HEK293T (cell line): ENCODE data around the gene FGF7.

Experiments
- ARNT ChIP-seq: fragments of 450-650 bp; IDR thresholded peaks from 2 replicates; pipeline ENCODE4 v1.6.1; 2017; ENCODE audit warnings: mild to moderate bottlenecking
- FOXK2 ChIP-seq: fragments of 450-650 bp; IDR thresholded peaks from 2 replicates; pipeline ENCODE4 v1.6.1; 2016; ENCODE audit warnings: mild to moderate bottlenecking
- SP1 ChIP-seq: fragments of 450-650 bp; IDR thresholded peaks from 2 replicates; pipeline ENCODE4 v1.6.1; 2017
- SUZ12 ChIP-seq: fragments of 450-650 bp; IDR thresholded peaks from 2 replicates; pipeline ENCODE4 v1.6.1; 2016; ENCODE audit warnings: mild to moderate bottlenecking
- ZNF384 ChIP-seq: fragments of 450-650 bp; IDR thresholded peaks from 2 replicates; pipeline ENCODE4 v1.6.1; 2016
- TF ChIP-seq, protein P1 (sequence below): fragments of 450-650 bp; IDR thresholded peaks from 2 replicates; pipeline ENCODE4 v1.6.1; 2016

DNA sequence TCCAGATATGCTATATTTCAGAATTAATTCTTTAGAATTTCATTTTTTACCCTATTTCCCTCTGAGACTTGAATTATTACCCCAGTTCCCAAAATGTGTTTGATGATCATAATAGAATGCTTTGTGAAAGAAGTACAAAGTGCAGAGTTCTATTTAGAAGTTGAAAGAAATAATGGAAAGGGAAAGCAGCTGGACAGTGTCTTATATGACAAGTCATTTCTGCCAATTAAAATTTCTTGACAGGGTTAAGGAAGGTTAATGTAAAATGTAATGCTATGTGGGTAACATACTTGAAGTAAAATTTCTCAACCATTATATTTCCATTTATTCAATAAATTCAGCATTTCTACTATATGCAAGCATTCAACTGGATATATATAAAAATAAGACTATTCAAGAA lies 33.1 kb downstream of the FGF7 start:
- no peak for TF ChIP-seq ARNT
- TF ChIP-seq SP1: no peak
- TF ChIP-seq SUZ12: no peak
- TF ChIP-seq, protein P1, sequence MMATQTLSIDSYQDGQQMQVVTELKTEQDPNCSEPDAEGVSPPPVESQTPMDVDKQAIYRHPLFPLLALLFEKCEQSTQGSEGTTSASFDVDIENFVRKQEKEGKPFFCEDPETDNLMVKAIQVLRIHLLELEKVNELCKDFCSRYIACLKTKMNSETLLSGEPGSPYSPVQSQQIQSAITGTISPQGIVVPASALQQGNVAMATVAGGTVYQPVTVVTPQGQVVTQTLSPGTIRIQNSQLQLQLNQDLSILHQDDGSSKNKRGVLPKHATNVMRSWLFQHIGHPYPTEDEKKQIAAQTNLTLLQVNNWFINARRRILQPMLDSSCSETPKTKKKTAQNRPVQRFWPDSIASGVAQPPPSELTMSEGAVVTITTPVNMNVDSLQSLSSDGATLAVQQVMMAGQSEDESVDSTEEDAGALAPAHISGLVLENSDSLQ: no peak
- no peak for TF ChIP-seq FOXK2
- no peak for TF ChIP-seq ZNF384
